HEK293T (cell line): Measurements from ENCODE around the gene ABI3.

Source experiments
- BHLHE40 ChIP-seq: fragments of 450-650 bp; IDR thresholded peaks from 2 replicates; pipeline ENCODE4 v1.6.1; 2016; ENCODE audit warnings: mild to moderate bottlenecking, moderate library complexity, borderline replicate concordance
- ELF4 ChIP-seq: fragments of 450-650 bp; IDR thresholded peaks from 2 replicates; pipeline ENCODE4 v1.6.1; 2017; ENCODE audit warnings: antibody characterized with exemption
- FOXK2 ChIP-seq: fragments of 450-650 bp; IDR thresholded peaks from 2 replicates; pipeline ENCODE4 v1.6.1; 2016; ENCODE audit warnings: mild to moderate bottlenecking
- FOXM1 ChIP-seq: fragments of 450-650 bp; IDR thresholded peaks from 2 replicates; pipeline ENCODE4 v1.6.1; 2017; ENCODE audit warnings: mild to moderate bottlenecking, borderline replicate concordance
- HDGF ChIP-seq: fragments of 450-650 bp; IDR thresholded peaks from 2 replicates; pipeline ENCODE4 v1.6.1; 2017; ENCODE audit warnings: antibody characterized with exemption, borderline replicate concordance
- LEF1 ChIP-seq: fragments of 450-650 bp; IDR thresholded peaks from 2 replicates; pipeline ENCODE4 v1.6.1; 2017; ENCODE audit warnings: mild to moderate bottlenecking, borderline replicate concordance
- PKNOX1 ChIP-seq: fragments of 450-650 bp; IDR thresholded peaks from 2 replicates; pipeline ENCODE4 v1.6.1; 2016
- SP1 ChIP-seq: fragments of 450-650 bp; IDR thresholded peaks from 2 replicates; pipeline ENCODE4 v1.6.1; 2017
- SUZ12 ChIP-seq: fragments of 450-650 bp; IDR thresholded peaks from 2 replicates; pipeline ENCODE4 v1.6.1; 2016; ENCODE audit warnings: mild to moderate bottlenecking
- TARDBP ChIP-seq: fragments of 450-650 bp; IDR thresholded peaks from 2 replicates; pipeline ENCODE4 v1.6.1; 2016

GRCh38 chr17:49191409-49191916 lies 19.0 kb upstream of the ABI3 start:
- TF ChIP-seq FOXM1 (no peak), SUZ12 (no peak), LEF1 (no peak), SP1 (no peak), PKNOX1 (no peak), HDGF (no peak), TARDBP (no peak), BHLHE40 (no peak), FOXK2 (no peak), ELF4 (no peak)
